Measurements from ENCODE around the gene EXOC4.

- TF ChIP-seq CTCF (conservative IDR thresholded peaks at IDR 0.05 in 1 of 2, IDR thresholded peaks at IDR 0.05 in 1 of 2; ENCODE audit: low read depth in 1 of 2, low read length in 2 of 2) (no peak), EZH2 (IDR thresholded peaks at IDR 0.05; ENCODE audit: low read length, missing control alignments) (no peak)
Observed at GRCh38 chr7:133987582-133987981, 734.7 kb downstream of the EXOC4 start.

Data from fibroblast of lung (primary cell).